ENCODE data around the gene PRC1.

DNA sequence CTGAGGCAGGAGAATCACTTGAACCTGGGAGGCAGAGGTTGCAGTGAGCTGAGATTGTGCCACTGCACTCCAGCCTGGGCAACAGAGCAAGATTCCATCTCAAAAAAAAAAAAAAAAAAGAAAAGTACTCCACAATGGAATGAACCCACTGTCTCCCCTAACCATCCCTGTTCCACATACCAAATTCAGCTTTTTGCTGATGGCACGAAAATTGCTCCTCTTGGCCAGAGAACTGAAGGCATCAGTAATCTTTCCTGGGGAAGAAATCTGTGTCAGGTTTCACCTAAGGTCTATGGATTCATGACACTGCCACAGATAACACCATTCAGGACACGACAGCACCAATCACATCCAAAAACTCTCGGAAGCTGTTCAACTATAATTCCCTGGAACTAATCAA, 6.9 kb upstream of the PRC1 start:
- TF ChIP-seq, protein P1, sequence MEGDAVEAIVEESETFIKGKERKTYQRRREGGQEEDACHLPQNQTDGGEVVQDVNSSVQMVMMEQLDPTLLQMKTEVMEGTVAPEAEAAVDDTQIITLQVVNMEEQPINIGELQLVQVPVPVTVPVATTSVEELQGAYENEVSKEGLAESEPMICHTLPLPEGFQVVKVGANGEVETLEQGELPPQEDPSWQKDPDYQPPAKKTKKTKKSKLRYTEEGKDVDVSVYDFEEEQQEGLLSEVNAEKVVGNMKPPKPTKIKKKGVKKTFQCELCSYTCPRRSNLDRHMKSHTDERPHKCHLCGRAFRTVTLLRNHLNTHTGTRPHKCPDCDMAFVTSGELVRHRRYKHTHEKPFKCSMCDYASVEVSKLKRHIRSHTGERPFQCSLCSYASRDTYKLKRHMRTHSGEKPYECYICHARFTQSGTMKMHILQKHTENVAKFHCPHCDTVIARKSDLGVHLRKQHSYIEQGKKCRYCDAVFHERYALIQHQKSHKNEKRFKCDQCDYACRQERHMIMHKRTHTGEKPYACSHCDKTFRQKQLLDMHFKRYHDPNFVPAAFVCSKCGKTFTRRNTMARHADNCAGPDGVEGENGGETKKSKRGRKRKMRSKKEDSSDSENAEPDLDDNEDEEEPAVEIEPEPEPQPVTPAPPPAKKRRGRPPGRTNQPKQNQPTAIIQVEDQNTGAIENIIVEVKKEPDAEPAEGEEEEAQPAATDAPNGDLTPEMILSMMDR (IDR thresholded peaks at IDR 0.05), result no peak
- no peak for TF ChIP-seq POLR2A (IDR thresholded peaks at IDR 0.05)
